HFF-Myc (cell line): ENCODE data around the gene TTPAL.

Source experiments
- DNase-seq: peaks from one replicate; pipeline ENCODE4 v3.0.0-alpha.2; 2011; ENCODE audit warnings: low read depth; ENCODE audit errors: extremely low read depth
- H3K4me3 ChIP-seq: replicated peaks from 2 replicates; pipeline ENCODE4 v1.5.1; 2011; ENCODE audit warnings: low read depth, mild to moderate bottlenecking, control low read depth, low read length
- CTCF ChIP-seq: IDR thresholded peaks from 2 replicates; pipeline ENCODE4 v1.5.1; 2012; ENCODE audit warnings: mild to moderate bottlenecking, low read depth, low read length, control low read depth; ENCODE audit errors: missing control alignments

TTPAL gene

GRCh38 chr20:44461142-44461802 is 14.4 kb upstream of the TTPAL start:
- TF ChIP-seq CTCF = no peak
- no peak for DNase-seq

GRCh38 chr20:44461803-44462174 is 13.9 kb upstream of the TTPAL start:
- no peak for TF ChIP-seq CTCF
- DNase-seq = no peak
- no peak overlapping the region for H3K4me3 ChIP-seq

More at GRCh38 chr20:44461142-44461802, 14.4 kb upstream of the TTPAL start:
- no peak overlapping the region for H3K4me3 ChIP-seq

- TF ChIP-seq CTCF = no peak
- no peak overlapping the region for H3K4me3 ChIP-seq
- no peak for DNase-seq
These were observed 12.2 kb upstream of the TTPAL start for GRCh38 chr20:44463466-44463865.

GRCh38 chr20:44464514-44464913 is 11.2 kb upstream of the TTPAL start:
- no peak overlapping the region for H3K4me3 ChIP-seq
- no peak for TF ChIP-seq CTCF
- no peak for DNase-seq

GRCh38 chr20:44465001-44465560 is 10.6 kb upstream of the TTPAL start:
- no peak for TF ChIP-seq CTCF
- H3K4me3 ChIP-seq = no peak overlapping the region
- no peak for DNase-seq

GRCh38 chr20:44467289-44467883 is 8.3 kb upstream of the TTPAL start:
- TF ChIP-seq CTCF = no peak
- H3K4me3 ChIP-seq = no peak overlapping the region
- DNase-seq = no peak
